ENCODE measurements around the gene YIPF6.
"Not testable (repeated sequence)": the region's sequence is repeated elsewhere in the genome, so short reads cannot be mapped to it uniquely, and the experiment has no call there.

Gene YIPF6

GRCh38 chrX:68556036-68556435 lies 57.2 kb downstream of the YIPF6 start:
- no peak overlapping the region for H3K4me3 ChIP-seq (ENCODE audit: low read depth, low read length)
- H3K27me3 ChIP-seq (ENCODE audit: insufficient read depth, low read length) = no peaks in the 10 kb centered on the region
- no peaks in the 10 kb centered on the region for H3K36me3 ChIP-seq (ENCODE audit: insufficient read depth, low read length)
- H2AFZ ChIP-seq (ENCODE audit: low read length, unreplicated experiment) = no peak overlapping the region
- H3K79me2 ChIP-seq (ENCODE audit: control insufficient read depth, insufficient read depth, low read length, unreplicated experiment) = no peaks in the 10 kb centered on the region
- H3K27ac ChIP-seq (ENCODE audit: low read depth, low read length) = no peak overlapping the region
- H3K4me1 ChIP-seq (ENCODE audit: control insufficient read depth, insufficient read depth, low read length, unreplicated experiment) = no peaks in the 10 kb centered on the region

- not testable (repeated sequence) for H3K27me3 ChIP-seq (ENCODE audit: insufficient read depth, low read length); H3K36me3 ChIP-seq (ENCODE audit: insufficient read depth, low read length); H3K4me3 ChIP-seq (ENCODE audit: low read depth, low read length); H3K79me2 ChIP-seq (ENCODE audit: control insufficient read depth, insufficient read depth, low read length, unreplicated experiment); H3K4me1 ChIP-seq (ENCODE audit: control insufficient read depth, insufficient read depth, low read length, unreplicated experiment); H2AFZ ChIP-seq (ENCODE audit: low read length, unreplicated experiment); H3K27ac ChIP-seq (ENCODE audit: low read depth, low read length)
Measured at GRCh38 chrX:68557126-68557525, 58.3 kb downstream of the YIPF6 start.

GRCh38 chrX:68559905-68560304 lies 61.1 kb downstream of the YIPF6 start:
- H2AFZ ChIP-seq (ENCODE audit: low read length, unreplicated experiment); H3K4me3 ChIP-seq (ENCODE audit: low read depth, low read length); H3K79me2 ChIP-seq (ENCODE audit: control insufficient read depth, insufficient read depth, low read length, unreplicated experiment); H3K27ac ChIP-seq (ENCODE audit: low read depth, low read length); H3K4me1 ChIP-seq (ENCODE audit: control insufficient read depth, insufficient read depth, low read length, unreplicated experiment); H3K36me3 ChIP-seq (ENCODE audit: insufficient read depth, low read length); H3K27me3 ChIP-seq (ENCODE audit: insufficient read depth, low read length): not testable (repeated sequence)

DNA sequence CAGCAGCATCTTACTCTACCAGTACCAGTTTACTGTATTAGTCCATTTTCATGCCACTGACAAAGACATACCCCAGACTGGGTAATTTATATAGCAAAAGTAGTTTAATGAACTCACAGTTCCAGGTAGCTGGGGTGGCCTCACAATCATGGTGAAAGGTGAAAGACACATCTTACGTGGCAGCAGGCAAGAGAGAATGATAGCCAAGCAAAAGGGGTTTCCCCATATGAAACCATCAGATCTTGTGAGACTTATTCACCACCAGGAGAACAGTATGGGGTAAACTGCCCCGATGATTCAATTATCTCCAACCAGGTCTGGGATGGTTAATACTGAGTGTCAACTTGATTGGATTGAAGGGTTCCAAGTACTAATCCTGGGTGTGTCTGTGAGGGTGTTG lies 69.3 kb downstream of the YIPF6 start:
- no peaks in the 10 kb centered on the region for H3K36me3 ChIP-seq (ENCODE audit: insufficient read depth, low read length)
- H3K27me3 ChIP-seq (ENCODE audit: insufficient read depth, low read length) = no peaks in the 10 kb centered on the region
- peaks cover 14% of the 10 kb centered on the region for H3K4me1 ChIP-seq (ENCODE audit: control insufficient read depth, insufficient read depth, low read length, unreplicated experiment)
- H3K27ac ChIP-seq (ENCODE audit: low read depth, low read length) = no peak overlapping the region
- H2AFZ ChIP-seq (ENCODE audit: low read length, unreplicated experiment) = no peak overlapping the region
- H3K4me3 ChIP-seq (ENCODE audit: low read depth, low read length) = no peak overlapping the region
- no peaks in the 10 kb centered on the region for H3K79me2 ChIP-seq (ENCODE audit: control insufficient read depth, insufficient read depth, low read length, unreplicated experiment)

- Histone ChIP-seq H3K4me1 (ENCODE audit: control insufficient read depth, insufficient read depth, low read length, unreplicated experiment) (peaks cover 14% of the 10 kb centered on the region), H3K4me3 (ENCODE audit: low read depth, low read length) (no peak overlapping the region), H3K79me2 (ENCODE audit: control insufficient read depth, insufficient read depth, low read length, unreplicated experiment) (no peaks in the 10 kb centered on the region), H3K27me3 (ENCODE audit: insufficient read depth, low read length) (no peaks in the 10 kb centered on the region), H3K27ac (ENCODE audit: low read depth, low read length) (no peak overlapping the region), H3K36me3 (ENCODE audit: insufficient read depth, low read length) (no peaks in the 10 kb centered on the region), H2AFZ (ENCODE audit: low read length, unreplicated experiment) (no peak overlapping the region)
Measured at GRCh38 chrX:68570598-68570997, 71.7 kb downstream of the YIPF6 start.

DNA sequence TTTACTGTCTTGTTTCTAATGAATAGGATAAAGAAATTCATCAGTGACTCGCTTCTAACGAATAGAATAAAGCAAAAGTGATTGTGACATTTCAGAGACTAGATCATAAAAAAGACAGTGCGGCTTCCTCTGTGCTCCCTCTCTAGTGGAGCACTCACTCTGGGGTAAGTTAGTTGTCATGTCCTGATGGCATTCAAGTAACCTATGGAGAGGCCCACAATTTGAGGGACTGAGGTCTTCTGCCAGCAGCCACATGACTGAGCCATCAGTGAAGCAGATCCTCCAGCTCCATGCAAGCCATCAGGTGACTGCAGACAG lies 72.4 kb downstream of the YIPF6 start:
- H3K79me2 ChIP-seq (ENCODE audit: control insufficient read depth, insufficient read depth, low read length, unreplicated experiment) = no peaks in the 10 kb centered on the region
- H3K27me3 ChIP-seq (ENCODE audit: insufficient read depth, low read length) = no peaks in the 10 kb centered on the region
- no peaks in the 10 kb centered on the region for H3K36me3 ChIP-seq (ENCODE audit: insufficient read depth, low read length)
- H2AFZ ChIP-seq (ENCODE audit: low read length, unreplicated experiment) = no peak overlapping the region
- H3K4me1 ChIP-seq (ENCODE audit: control insufficient read depth, insufficient read depth, low read length, unreplicated experiment) = peaks cover 14% of the 10 kb centered on the region
- peak overlapping the region; percentile 75 for H3K27ac ChIP-seq (ENCODE audit: low read depth, low read length)
- H3K4me3 ChIP-seq (ENCODE audit: low read depth, low read length) = no peak overlapping the region

- no peaks in the 10 kb centered on the region for H3K79me2 ChIP-seq (ENCODE audit: control insufficient read depth, insufficient read depth, low read length, unreplicated experiment)
- H2AFZ ChIP-seq (ENCODE audit: low read length, unreplicated experiment) = no peak overlapping the region
- peaks cover 14% of the 10 kb centered on the region for H3K4me1 ChIP-seq (ENCODE audit: control insufficient read depth, insufficient read depth, low read length, unreplicated experiment)
- no peaks in the 10 kb centered on the region for H3K36me3 ChIP-seq (ENCODE audit: insufficient read depth, low read length)
- H3K27me3 ChIP-seq (ENCODE audit: insufficient read depth, low read length) = no peaks in the 10 kb centered on the region
- peak overlapping the region; percentile 75 for H3K27ac ChIP-seq (ENCODE audit: low read depth, low read length)
- H3K4me3 ChIP-seq (ENCODE audit: low read depth, low read length) = no peak overlapping the region
Measured at GRCh38 chrX:68571610-68572311, 72.9 kb downstream of the YIPF6 start.

- no peaks in the 10 kb centered on the region for H3K27me3 ChIP-seq (ENCODE audit: insufficient read depth, low read length)
- no peak overlapping the region for H3K27ac ChIP-seq (ENCODE audit: low read depth, low read length)
- no peak overlapping the region for H2AFZ ChIP-seq (ENCODE audit: low read length, unreplicated experiment)
- no peak overlapping the region for H3K4me3 ChIP-seq (ENCODE audit: low read depth, low read length)
- H3K4me1 ChIP-seq (ENCODE audit: control insufficient read depth, insufficient read depth, low read length, unreplicated experiment) = peaks cover 14% of the 10 kb centered on the region
- H3K79me2 ChIP-seq (ENCODE audit: control insufficient read depth, insufficient read depth, low read length, unreplicated experiment) = no peaks in the 10 kb centered on the region
- H3K36me3 ChIP-seq (ENCODE audit: insufficient read depth, low read length) = no peaks in the 10 kb centered on the region
Measured at GRCh38 chrX:68574240-68574639, 75.4 kb downstream of the YIPF6 start.

- H3K4me3 ChIP-seq (ENCODE audit: low read depth, low read length) = no peak overlapping the region
- H3K79me2 ChIP-seq (ENCODE audit: control insufficient read depth, insufficient read depth, low read length, unreplicated experiment) = no peaks in the 10 kb centered on the region
- no peak overlapping the region for H2AFZ ChIP-seq (ENCODE audit: low read length, unreplicated experiment)
- no peaks in the 10 kb centered on the region for H3K36me3 ChIP-seq (ENCODE audit: insufficient read depth, low read length)
- H3K4me1 ChIP-seq (ENCODE audit: control insufficient read depth, insufficient read depth, low read length, unreplicated experiment) = no peaks in the 10 kb centered on the region
- H3K27me3 ChIP-seq (ENCODE audit: insufficient read depth, low read length) = no peaks in the 10 kb centered on the region
- H3K27ac ChIP-seq (ENCODE audit: low read depth, low read length) = no peak overlapping the region
Measured at GRCh38 chrX:68579810-68580209, 81.0 kb downstream of the YIPF6 start.

DNA sequence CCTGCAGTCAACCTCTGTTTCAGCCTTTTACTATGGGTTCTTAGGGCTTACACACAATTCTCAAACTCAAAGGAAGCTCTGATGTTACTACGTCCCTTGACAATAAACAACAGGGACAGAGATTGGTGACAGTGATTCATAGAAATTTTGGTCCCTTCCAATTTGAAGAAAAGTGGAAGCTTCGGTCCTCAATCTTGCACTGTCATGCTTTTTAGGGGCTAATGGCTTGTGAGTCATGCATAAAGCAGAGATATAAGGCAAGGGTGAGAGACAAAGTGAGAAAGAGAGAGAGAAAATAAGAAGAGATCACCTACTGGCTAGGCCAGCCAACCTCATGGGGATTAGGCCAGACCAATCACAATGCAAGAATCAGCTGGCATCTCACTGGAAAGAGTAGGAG lies 85.4 kb downstream of the YIPF6 start:
- Histone ChIP-seq H3K36me3 (ENCODE audit: insufficient read depth, low read length) (no peaks in the 10 kb centered on the region), H3K79me2 (ENCODE audit: control insufficient read depth, insufficient read depth, low read length, unreplicated experiment) (no peaks in the 10 kb centered on the region), H3K4me1 (ENCODE audit: control insufficient read depth, insufficient read depth, low read length, unreplicated experiment) (no peaks in the 10 kb centered on the region), H3K4me3 (ENCODE audit: low read depth, low read length) (no peak overlapping the region), H3K27ac (ENCODE audit: low read depth, low read length) (no peak overlapping the region), H2AFZ (ENCODE audit: low read length, unreplicated experiment) (no peak overlapping the region), H3K27me3 (ENCODE audit: insufficient read depth, low read length) (no peaks in the 10 kb centered on the region)
